Stimulated activated CD8-positive, alpha-beta memory T cell treated with anti-CD3 and anti-CD28 coated beads, Interleukin-15, amount 100 ng/mL, for 24 hours (primary cell): ENCODE data around the gene MYO9B.
"Not testable (repeated sequence)": the region's sequence is repeated elsewhere in the genome, so short reads cannot be mapped to it uniquely, and the experiment has no call there.

Experiments used
- DNase-seq: peaks from one replicate; pipeline ENCODE4 v3.0.0-alpha.2; 2020; ENCODE audit warnings: low read depth

The MYO9B gene

DNA sequence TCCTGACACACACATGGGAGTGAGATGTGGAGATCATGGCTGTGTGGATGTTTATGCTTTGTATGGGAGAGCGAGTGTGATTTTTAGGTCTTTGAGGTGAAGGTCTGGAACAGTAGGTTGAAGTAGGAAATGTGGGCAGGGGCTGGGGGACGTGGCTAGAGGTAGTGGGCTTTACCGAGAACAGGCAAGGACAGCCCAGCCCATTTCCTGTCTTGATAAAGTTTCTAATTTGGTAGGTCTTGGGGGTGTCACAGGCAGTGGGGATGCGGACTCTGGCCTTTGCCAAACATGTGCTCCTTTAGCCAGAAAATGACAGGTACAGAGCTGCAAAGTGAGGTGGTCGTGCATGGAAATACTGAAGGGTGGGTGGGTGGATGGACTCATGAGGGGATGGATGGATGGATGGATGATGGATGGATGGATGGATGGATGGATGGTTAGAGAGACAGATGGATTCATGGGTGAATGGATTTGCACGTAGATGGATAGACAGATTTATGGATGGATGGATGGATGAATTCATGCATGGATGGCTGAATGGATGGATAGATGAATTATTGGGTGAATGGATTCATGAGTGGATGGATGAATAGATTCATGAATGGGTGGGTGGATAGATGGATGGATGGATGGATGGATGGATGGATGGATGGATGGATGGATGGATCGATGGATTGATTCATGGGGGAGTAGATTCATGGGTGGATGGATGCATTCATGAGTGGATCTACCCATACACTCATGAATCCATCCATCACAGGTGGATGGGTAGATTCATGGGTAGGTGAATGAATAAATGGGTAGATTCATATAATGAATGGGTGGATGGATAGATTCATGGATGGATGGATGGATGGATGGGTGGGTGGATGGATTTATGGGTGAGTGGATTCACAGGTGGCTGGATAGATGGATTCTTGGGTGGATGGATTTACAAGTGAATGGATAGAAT is 70.2 kb downstream of the MYO9B start:
- no peak for DNase-seq

DNA sequence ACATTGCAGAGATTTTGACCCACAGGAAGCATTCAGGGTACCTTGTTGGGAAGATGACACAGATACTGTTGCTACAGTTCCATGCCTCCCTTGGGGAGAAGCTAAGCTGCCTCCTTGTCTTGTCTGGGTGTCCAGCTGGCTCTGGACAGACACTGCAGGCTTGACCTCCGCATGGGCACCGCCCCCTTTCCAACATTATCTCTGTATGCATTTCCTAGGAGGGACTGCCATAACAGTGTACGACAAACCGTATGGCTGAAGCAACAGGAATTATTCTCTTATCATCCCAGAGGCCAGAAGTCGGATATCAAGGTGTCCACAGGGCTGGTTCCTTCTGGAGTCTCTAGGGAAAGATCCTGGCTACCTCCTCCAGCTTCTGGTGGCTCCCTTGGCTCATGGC is 72.6 kb downstream of the MYO9B start:
- DNase-seq: no peak

- DNase-seq: no peak
These were observed 74.0 kb downstream of the MYO9B start for GRCh38 chr19:17149393-17150135.

DNA sequence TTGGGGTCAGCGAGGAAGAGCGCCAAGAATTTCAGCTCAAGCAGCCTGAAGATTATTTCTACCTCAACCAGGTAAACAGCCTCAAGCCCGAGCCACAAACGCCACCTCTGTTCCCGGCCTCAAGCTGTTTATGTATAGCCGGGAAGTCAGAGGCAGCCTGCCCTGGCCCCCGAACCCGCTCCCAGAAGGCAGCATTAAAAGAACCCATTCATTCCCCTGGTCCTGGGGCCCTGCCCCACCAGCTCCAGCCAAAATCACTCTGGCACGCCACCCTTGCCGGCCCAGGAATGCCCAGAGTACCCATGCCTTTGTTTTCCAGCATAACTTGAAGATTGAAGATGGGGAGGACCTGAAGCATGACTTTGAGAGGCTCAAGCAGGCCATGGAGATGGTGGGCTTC is 78.4 kb downstream of the MYO9B start:
- DNase-seq: no peak

DNA sequence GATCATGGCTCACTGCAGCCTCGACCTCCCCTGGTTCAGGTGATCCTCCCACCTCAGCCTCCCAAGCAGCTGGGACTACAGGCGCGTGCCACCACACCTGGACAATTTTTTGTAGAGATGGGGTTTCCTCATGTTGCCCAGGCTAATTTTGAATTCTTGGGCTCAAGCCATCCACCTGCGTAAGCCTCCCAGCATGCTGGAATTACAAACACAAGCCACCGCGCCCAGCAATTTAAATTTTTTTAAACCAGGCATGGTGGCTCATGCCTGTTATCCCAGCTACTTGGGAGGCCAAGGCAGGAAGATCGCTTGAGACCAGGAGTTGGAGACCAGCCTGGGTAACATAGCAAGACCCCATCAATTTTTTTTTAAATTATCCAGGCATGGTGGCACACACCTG is 79.7 kb downstream of the MYO9B start:
- DNase-seq: no peak

- DNase-seq: no peak
These were observed 80.8 kb downstream of the MYO9B start for GRCh38 chr19:17156296-17156946.

DNA sequence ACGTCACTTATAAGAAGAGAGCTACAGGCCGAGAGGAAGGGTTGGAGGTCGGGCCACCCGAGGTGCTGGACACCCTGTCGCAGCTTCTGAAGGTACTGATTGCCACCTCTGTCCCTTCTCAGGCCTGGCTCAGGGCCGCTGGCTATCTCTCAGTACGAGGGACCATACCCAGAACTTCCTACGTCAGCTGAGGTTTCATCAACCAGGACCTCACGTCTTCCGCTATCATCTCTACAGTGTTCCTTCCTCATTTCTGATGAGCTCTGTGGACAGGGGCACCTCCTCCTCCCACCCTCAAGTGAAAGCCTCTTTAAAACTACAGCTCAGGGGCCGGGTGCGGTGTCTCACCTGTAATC is 81.3 kb downstream of the MYO9B start:
- no peak for DNase-seq

- no peak for DNase-seq
These were observed 83.0 kb downstream of the MYO9B start for GRCh38 chr19:17158584-17158983.

- DNase-seq: no peak
These were observed 84.2 kb downstream of the MYO9B start for GRCh38 chr19:17159466-17160393.

- DNase-seq: no peak
These were observed 85.3 kb downstream of the MYO9B start for GRCh38 chr19:17160908-17161307.

GRCh38 chr19:17162131-17162530 is 86.6 kb downstream of the MYO9B start:
- not testable (repeated sequence) for DNase-seq

- DNase-seq: no peak
These were observed 87.0 kb downstream of the MYO9B start for GRCh38 chr19:17162580-17162979.

- no peak for DNase-seq
These were observed 88.1 kb downstream of the MYO9B start for GRCh38 chr19:17163652-17164051.

- no peak for DNase-seq
These were observed 89.1 kb downstream of the MYO9B start for GRCh38 chr19:17164639-17165038.

DNA sequence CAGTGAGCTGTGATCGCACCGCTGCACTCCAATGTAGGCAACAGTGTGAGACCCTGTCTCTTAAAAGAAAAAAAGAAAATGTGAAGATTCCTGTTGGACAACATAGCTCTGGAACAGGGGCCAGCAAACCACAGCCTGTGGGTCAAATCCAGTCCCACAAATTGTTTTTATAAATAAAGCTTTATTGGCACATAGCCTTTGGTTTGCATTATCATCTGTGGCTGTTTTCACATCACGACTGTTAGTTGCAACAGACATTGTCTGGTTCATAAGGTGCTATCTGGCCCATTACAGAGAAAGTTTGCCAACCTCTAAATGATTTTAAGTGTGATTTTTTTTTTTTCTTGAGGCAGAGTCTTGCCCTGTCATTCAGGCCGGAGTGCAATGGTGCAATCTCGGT is 90.1 kb downstream of the MYO9B start:
- DNase-seq: no peak

GRCh38 chr19:17170538-17171297 is 95.1 kb downstream of the MYO9B start:
- DNase-seq: no peak

DNA sequence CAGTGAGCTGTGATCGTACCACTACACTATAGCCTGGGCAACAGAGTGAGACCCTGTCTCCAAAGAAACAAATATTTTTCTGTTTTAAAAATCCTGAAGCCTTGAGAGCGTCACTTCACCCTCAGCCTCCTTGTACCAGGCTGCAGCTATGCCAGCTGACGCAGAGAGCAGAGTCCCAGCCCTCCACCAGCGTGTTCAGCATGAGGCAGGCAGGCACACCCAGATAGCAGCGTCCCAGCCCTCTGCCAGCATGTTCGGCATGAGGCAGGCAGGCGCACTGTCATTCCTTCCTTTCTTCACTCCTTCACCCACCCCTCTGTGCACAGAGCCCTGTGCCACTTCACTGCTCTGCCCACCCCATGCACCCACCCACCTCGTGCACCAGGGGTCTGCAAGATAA is 96.3 kb downstream of the MYO9B start:
- DNase-seq: no peak

- DNase-seq: no peak
These were observed 97.2 kb downstream of the MYO9B start for GRCh38 chr19:17172624-17173345.

DNA sequence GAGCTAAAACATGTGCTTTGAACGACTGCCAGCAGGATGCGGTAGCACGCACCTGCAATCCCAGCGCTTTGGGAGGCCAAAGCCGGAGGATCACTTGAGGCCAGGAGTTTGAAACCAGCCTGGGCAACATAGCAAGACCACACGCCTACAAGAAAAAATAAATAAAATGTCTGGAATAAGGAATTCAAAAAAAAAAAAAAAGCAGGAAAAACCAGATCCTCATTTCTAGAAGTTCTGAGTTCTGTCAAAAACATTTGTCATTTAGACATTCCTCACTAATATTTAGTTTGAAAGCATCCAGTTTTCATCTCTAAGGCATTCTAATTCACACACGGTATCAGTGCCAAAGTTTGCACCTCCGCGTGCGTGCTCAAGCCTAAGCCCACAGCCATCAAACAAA is 102.7 kb downstream of the MYO9B start:
- DNase-seq: no peak

DNA sequence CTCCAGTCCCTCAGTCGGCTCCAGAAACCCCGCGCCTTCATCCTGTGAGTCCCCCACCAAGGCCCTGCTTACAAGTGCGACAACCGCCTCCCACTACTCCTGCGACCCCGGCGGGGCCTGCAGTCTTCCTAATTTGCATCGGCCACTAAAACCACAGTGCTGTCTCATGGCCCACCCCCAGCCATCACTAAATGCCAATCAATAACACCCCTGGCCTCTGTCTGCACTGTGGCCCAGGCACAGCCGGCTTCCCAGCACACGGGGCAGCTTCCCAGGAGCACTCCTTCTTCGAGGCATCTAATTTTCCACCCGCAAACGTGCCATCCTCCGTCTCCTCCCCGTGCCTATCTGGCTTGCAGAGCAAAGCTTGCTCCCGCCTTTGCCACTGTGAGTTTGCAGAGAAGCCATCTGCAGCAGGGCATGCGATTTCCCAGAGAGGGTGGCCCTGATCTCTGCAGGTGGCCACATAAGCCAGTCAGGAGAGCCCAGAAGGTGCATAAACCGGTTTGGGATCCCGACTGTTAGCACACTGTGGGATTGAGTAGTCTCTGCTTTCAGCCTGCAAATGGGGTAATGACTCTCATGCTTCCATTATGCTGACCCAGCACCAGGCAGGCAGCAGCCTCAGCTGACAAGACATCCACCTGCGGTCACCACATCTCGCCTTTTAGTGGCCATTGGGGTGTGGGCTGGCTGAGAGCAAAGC is 105.6 kb downstream of the MYO9B start:
- DNase-seq: no peak
